ENCODE data around the gene KIF5B. TPM values are rescaled to one million over a fixed set of nuclear protein-coding genes. Genes with fewer than 3 reads are reported as not detected.
"Not testable (repeated sequence)": the region's sequence is repeated elsewhere in the genome, so short reads cannot be mapped to it uniquely, and the experiment has no call there.

KIF5B gene
- total RNA-seq, 2 donors from 2014 or later = 171 to 225 TPM

GRCh38 chr10:31975157-31975765 lies 81.0 kb downstream of the KIF5B start:
- intact Hi-C loops (cut with DNase I) = no loop called here
- DNase-seq (ENCODE audit: low spot score) = no peak

- no peak for DNase-seq (ENCODE audit: low spot score)
- intact Hi-C loops (cut with DNase I) = no loop called here
Measured at GRCh38 chr10:31974434-31975124, 81.6 kb downstream of the KIF5B start.

- DNase-seq (ENCODE audit: low spot score) = no peak
- intact Hi-C loops (cut with DNase I) = no loop called here
Measured at GRCh38 chr10:31972519-31973041, 83.6 kb downstream of the KIF5B start.

- intact Hi-C loops (cut with DNase I); DNase-seq (ENCODE audit: low spot score): not testable (repeated sequence)
Measured at GRCh38 chr10:31969847-31970246, 86.4 kb downstream of the KIF5B start.

DNA sequence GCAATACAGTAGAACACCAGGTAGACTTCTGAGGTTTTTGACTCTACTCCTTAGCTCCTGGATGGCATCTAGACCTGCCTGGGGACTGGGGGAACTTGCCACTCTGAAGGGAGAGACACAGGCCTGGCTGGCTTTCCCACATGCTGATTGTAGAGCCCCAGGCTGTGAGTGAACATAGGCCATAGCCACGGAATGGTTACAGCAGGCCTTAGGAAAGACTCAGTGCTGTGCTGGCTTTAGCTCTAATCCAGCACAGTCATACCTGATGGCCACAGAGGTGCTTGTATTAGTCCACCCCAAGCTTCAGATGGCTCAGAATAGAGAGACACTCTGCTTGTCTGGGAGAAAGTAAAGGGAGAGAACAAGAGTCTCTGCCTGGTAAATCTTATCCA lies 92.6 kb downstream of the KIF5B start:
- DNase-seq (ENCODE audit: low spot score) = no peak
- intact Hi-C loops (cut with DNase I) = no loop called here

DNA sequence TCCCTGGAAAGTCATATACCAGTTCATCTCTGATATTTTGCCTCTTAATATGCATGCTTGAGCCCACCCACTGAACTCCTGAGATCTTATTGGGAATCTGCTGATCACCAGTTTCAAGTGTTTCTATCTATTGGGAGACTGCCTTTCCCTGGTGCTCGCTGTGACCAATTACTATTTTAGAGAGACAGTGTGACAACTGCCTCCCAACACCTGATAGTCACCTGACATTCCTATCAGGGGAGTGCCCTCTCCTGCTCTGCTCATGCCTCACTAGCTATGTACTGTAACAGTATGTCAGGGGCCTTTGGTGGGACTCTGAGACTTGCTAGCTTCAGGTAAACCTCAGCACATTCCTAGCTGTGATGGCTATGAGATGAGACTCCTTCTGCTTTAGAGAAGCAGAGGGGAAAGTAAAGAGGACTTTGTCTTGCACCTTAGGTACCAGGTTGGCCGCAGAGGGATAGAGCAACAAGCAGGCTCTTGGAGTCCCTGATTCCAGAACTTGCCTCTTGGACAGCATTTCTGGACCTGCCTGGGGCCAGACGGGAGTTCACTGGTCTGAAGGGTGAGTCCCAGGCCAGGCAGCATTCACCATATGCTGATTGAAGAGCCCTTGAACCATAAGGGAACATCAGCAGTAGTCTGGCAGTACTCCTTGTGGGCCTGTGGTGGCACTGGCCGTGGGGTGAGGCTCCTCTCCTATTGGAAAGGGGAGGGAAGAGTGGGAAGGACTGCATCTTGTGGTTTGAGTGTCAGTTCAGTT lies 93.2 kb downstream of the KIF5B start:
- no peak for DNase-seq (ENCODE audit: low spot score)
- intact Hi-C loops (cut with DNase I) = no loop called here

DNA sequence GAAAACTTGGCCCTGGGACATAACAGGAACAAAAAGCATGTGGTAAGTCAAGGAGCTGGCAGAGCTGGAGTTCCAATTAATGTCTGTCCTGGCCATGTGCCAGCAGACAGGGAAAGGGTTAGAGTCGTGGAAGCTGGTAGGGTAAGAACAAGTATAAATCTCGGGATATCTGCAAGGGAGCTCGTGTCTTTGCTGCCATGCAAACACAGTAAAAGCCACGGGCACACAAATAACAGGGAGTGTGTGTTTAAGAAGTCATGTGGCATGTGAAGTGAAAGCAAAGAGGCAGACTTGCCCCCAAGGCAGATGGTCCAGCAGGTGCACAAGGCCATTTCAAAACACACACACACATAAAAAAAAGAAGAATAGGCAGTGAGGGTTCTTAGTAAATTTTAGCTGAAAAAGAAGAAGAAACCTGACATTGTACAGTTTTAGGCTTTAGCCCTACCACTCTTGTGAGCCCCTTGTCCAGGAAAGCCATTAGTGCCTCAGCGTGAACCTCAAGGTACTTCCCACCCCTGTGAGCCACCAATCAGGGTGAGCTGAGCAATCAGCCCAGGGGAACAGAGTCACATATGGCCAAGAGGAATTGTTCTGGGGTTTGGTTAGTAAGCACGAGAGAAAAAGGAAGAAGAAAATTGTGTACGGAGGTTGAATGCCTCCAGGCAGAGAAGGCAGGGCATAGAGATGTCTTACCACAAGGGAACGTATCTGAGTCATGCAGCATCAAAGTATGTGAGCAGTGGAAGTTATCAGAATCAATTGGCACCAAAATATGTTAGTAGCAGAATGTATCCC lies 94.7 kb downstream of the KIF5B start:
- no peak for DNase-seq (ENCODE audit: low spot score)
- intact Hi-C loops (cut with DNase I) = no loop called here

GRCh38 chr10:31959461-31960173 lies 96.6 kb downstream of the KIF5B start:
- DNase-seq (ENCODE audit: low spot score) = no peak
- intact Hi-C loops (cut with DNase I) = no loop called here

Other genes with a start within 250 kb of the KIF5B start
- gene ARHGAP12, start 127.6 kb downstream of the KIF5B start, total RNA-seq = 10 to 100 TPM; 27.6 to 32.6 TPM